Liver (tissue), 3 donors: ENCODE results near the gene CNTLN.

Experiments
- CTCF ChIP-seq: fragments of 150-350 bp; IDR thresholded peaks from 2 replicates; pipeline ENCODE4 v1.5.1; 2017; ENCODE audit warnings: improper control_type of control experiment, low read depth, low read length; ENCODE audit not compliant: missing input control
- GABPA ChIP-seq, 2 donors: IDR thresholded peaks in 1 of 2; conservative IDR thresholded peaks in 1 of 2; 2 replicates each; pipeline ENCODE4 v1.6.1; 2016; ENCODE audit warnings: antibody characterized with exemption in 2 of 2, mild to moderate bottlenecking in 1 of 2, moderate library complexity in 1 of 2
- JUND ChIP-seq, 2 donors: IDR thresholded peaks; 2 replicates each; pipeline ENCODE4 v1.6.1; 2016; ENCODE audit warnings: antibody characterized with exemption in 2 of 2
- SP1 ChIP-seq: IDR thresholded peaks from 2 replicates; pipeline ENCODE4 v1.6.1; 2018; ENCODE audit warnings: antibody characterized with exemption, mild to moderate bottlenecking
- TAF1 ChIP-seq: conservative IDR thresholded peaks from 2 replicates; pipeline ENCODE4 v1.6.1; 2016; ENCODE audit warnings: antibody characterized with exemption, mild to moderate bottlenecking
- YY1 ChIP-seq: IDR thresholded peaks from 2 replicates; pipeline ENCODE4 v1.6.1; 2016; ENCODE audit warnings: antibody characterized with exemption, mild to moderate bottlenecking
- donor health status: healthy.
- donor health status: healthy.

GRCh38 chr9:17476401-17476800, 341.6 kb downstream of the CNTLN start:
- no peak for TF ChIP-seq CTCF
- TF ChIP-seq GABPA (IDR thresholded peaks at IDR 0.05 in 1 of 2, conservative IDR thresholded peaks at IDR 0.05 in 1 of 2), result no peak
- TF ChIP-seq YY1, result no peak
- no peak for TF ChIP-seq JUND (IDR thresholded peaks at IDR 0.05)
- TF ChIP-seq TAF1, result no peak
- no peak for TF ChIP-seq SP1
